Neural crest cell (in vitro differentiated cells): ENCODE measurements around the gene TIMM21. TPM values are rescaled to one million over a fixed set of nuclear protein-coding genes. Genes with fewer than 3 reads are reported as not detected.

Experiments used
- DNase-seq: peaks from one replicate; pipeline ENCODE4 v3.0.0; 2021; ENCODE audit warnings: low read depth, mixed read lengths, low spot score
- H3K27ac Mint-ChIP-seq: one replicate; pipeline ENCODE4 v1.8.0; 2021; ENCODE audit warnings: mild to moderate bottlenecking, mixed read lengths; ENCODE audit not compliant: unreplicated experiment
- H3K27me3 Mint-ChIP-seq: 2 replicates; pipeline ENCODE4 v1.8.0; 2021; ENCODE audit warnings: low read depth, mild to moderate bottlenecking, mixed read lengths
- H3K36me3 Mint-ChIP-seq: 2 replicates; pipeline ENCODE4 v1.8.0; 2021; ENCODE audit warnings: low read depth, mild to moderate bottlenecking, mixed read lengths
- H3K4me1 Mint-ChIP-seq: 2 replicates; pipeline ENCODE4 v1.8.0; 2021; ENCODE audit warnings: mixed read lengths
- H3K4me3 Mint-ChIP-seq: one replicate; pipeline ENCODE4 v1.8.0; 2021; ENCODE audit warnings: mild to moderate bottlenecking, mixed read lengths
- H3K9me3 Mint-ChIP-seq: 2 replicates; pipeline ENCODE4 v1.8.0; 2021; ENCODE audit warnings: mixed read lengths
- CTCF ChIP-seq: fragments of 200-600 bp; sonication (generic); conservative IDR thresholded peaks from 2 replicates; pipeline ENCODE4 v1.5.0; 2021; ENCODE audit warnings: antibody characterized with exemption, mild to moderate bottlenecking
- long read RNA-seq: library from polyadenylated mRNA; unstranded; transcript quantifications from one replicate; pipeline ENCODE4 v2.0.0, GENCODE V29; 2020
- total RNA-seq: library from RNA; stranded (reverse); gene quantifications from 2 replicates; pipeline ENCODE4 v1.2.1, GENCODE V29; 2021

TIMM21 gene
- total RNA-seq = 42.4 and 43.8 TPM in 2 replicates
- long read RNA-seq, transcript TIMM21-201 (6 exons, 3,095 nt) = major isoform, 31 of 40 reads
- long read RNA-seq, partial matches to known transcripts = 3 of 40 reads
- long read RNA-seq, other reads (novel, unspliced or antisense) = 6 of 40 reads

GRCh38 chr18:74147779-74148542, at the start of gene TIMM21, which contains the start of gene FBXO15:
TSS of gene TIMM21 (plus strand) at chr18:74148523. CDS start at chr18:74148809, 286 bp downstream.
TSS of gene FBXO15 (minus strand) at chr18:74147834. CDS start at chr18:74147785, 49 bp downstream.
- peak within 1 kb of the TSS; percentile 96 for H3K27ac Mint-ChIP-seq
- peaks cover 3% of the 10 kb centered on the region for H3K36me3 Mint-ChIP-seq
- H3K4me1 Mint-ChIP-seq = peaks cover 47% of the 10 kb centered on the region
- peak within 1 kb of the TSS; percentile 95 for H3K4me3 Mint-ChIP-seq
- no peaks in the 10 kb centered on the region for H3K9me3 Mint-ChIP-seq
- DNase-seq = peak; percentile 87
- peaks cover 10% of the 10 kb centered on the region for H3K27me3 Mint-ChIP-seq
- no peak for TF ChIP-seq CTCF

GRCh38 chr18:74108460-74108859, 39.9 kb upstream of the TIMM21 start:
- peaks cover 11% of the 10 kb centered on the region for H3K9me3 Mint-ChIP-seq
- H3K36me3 Mint-ChIP-seq = peaks cover 17% of the 10 kb centered on the region
- H3K27ac Mint-ChIP-seq = no peak overlapping the region
- no peaks in the 10 kb centered on the region for H3K27me3 Mint-ChIP-seq
- no peak overlapping the region for H3K4me3 Mint-ChIP-seq
- no peaks in the 10 kb centered on the region for H3K4me1 Mint-ChIP-seq
- no peak for TF ChIP-seq CTCF
- no peak for DNase-seq

- Mint-ChIP-seq H3K4me3 (no peak overlapping the region), H3K27me3 (no peaks in the 10 kb centered on the region), H3K27ac (no peak overlapping the region), H3K4me1 (peaks cover 16% of the 10 kb centered on the region), H3K36me3 (peaks cover 19% of the 10 kb centered on the region), H3K9me3 (peaks cover 9% of the 10 kb centered on the region)
- DNase-seq = no peak
- no peak for TF ChIP-seq CTCF
Measured at GRCh38 chr18:74110149-74110548, 38.2 kb upstream of the TIMM21 start.

- Mint-ChIP-seq H3K36me3 (peaks cover 19% of the 10 kb centered on the region), H3K27ac (no peak overlapping the region), H3K4me3 (no peak overlapping the region), H3K9me3 (peaks cover 9% of the 10 kb centered on the region), H3K27me3 (no peaks in the 10 kb centered on the region), H3K4me1 (peaks cover 16% of the 10 kb centered on the region)
- no peak for TF ChIP-seq CTCF
- DNase-seq = no peak
Measured at GRCh38 chr18:74110976-74111375, 37.3 kb upstream of the TIMM21 start.

- Mint-ChIP-seq H3K9me3 (peaks cover 7% of the 10 kb centered on the region), H3K4me1 (peaks cover 25% of the 10 kb centered on the region), H3K36me3 (peaks cover 16% of the 10 kb centered on the region), H3K27ac (no peak overlapping the region), H3K27me3 (no peaks in the 10 kb centered on the region), H3K4me3 (no peak overlapping the region)
- DNase-seq = no peak
- TF ChIP-seq CTCF = no peak
Measured at GRCh38 chr18:74113711-74114110, 34.6 kb upstream of the TIMM21 start.
